ENCODE measurements around the gene PPP2R2C. TPM values are rescaled to one million over a fixed set of nuclear protein-coding genes. Genes with fewer than 3 reads are reported as not detected.

PPP2R2C gene
- total and polyA plus RNA-seq, 2 of the 4 experiments (the other 2 are of a cell fraction) = 0.03 TPM; not detected in 1

DNA sequence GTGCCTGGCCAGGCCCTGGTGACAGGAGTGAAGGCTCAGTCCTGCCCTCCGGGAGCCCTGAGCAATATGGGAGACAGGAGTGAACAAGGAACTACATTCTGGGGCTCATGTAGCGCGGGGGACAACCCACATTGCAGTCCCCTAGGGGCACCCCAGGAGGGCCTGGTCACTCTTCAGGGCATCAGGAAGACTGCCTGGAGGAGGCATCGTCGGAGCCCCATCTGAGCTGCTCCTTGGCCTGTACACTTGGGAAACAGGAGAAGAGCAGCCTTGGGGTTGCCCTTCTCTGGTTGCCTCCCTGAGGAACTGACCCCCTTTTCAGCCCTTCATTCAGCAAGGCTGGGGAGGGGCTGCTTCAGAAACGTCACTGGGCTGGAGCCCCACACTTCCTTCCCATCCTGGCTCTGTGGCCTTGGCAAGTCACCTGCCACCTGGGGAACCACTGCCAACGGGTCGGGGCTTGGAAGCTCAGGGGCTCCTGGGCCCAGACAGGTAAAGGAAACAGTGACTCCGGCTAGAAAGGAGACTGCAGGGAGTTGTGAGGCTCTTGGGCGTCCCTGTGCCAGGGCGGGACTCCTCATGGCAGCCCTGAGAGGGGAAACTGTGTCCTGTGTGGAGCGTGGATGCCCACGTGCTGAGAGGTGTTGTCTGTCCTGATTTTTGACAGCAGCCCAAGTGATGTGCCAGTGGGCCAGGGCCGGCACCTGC, 192.7 kb downstream of the PPP2R2C start:
- no TSS peak for BruUV-seq (replicated peaks)
- H3K4me3 ChIP-seq (ENCODE audit: insufficient read depth, low read depth, low read length) = no peak overlapping the region
- H2BK120ac ChIP-seq (ENCODE audit: low read depth, low read length) = no peak overlapping the region
- H2AK5ac ChIP-seq (ENCODE audit: low read depth, low read length) = no peak overlapping the region
- H4K8ac ChIP-seq (ENCODE audit: low read depth in 2 of 2, low read length in 2 of 2) = no peak overlapping the region
- H3K27me3 ChIP-seq (ENCODE audit: control insufficient read depth, insufficient read depth, low read length) = no peaks in the 10 kb centered on the region
- H2BK20ac ChIP-seq (ENCODE audit: low read depth, low read length) = no peak overlapping the region
- no peak for ATAC-seq (ENCODE audit: low read depth)
- intact Hi-C loops (cut with micrococcal nuclease) (no loop called here), in situ Hi-C loops (cut with MboI; ENCODE audit: low sequenced_read_pairs) (no loop called here), dilution Hi-C loops (cut with HindIII; ENCODE audit: low sequenced_read_pairs, unreplicated experiment) (no loop called here)
- H4K20me1 ChIP-seq (ENCODE audit: insufficient read depth, low read length) = peaks cover 75% of the 10 kb centered on the region
- no peak overlapping the region for H3K56ac ChIP-seq (ENCODE audit: extremely low read depth, insufficient read depth, low read length)
- H3K23ac ChIP-seq (ENCODE audit: low read depth, low read length) = no peak overlapping the region
- H3K4me2 ChIP-seq (ENCODE audit: low read depth, low read length) = no peak overlapping the region
- ChIA-PET CTCF (interaction anchor here (0.9 kb wide), 1 partner anchor 48 kb away, joined by 3 read pairs; no protein-coding TSS in a partner anchor), POLR2A (ENCODE audit: unreplicated experiment) (no interaction called here)
- no peak overlapping the region for H3K18ac ChIP-seq (ENCODE audit: low read depth, low read length)
- peaks cover 15% of the 10 kb centered on the region for H3K9me1 ChIP-seq (ENCODE audit: insufficient read depth, low read length)
- no peaks in the 10 kb centered on the region for H3K9me3 ChIP-seq (ENCODE audit: control insufficient read depth, insufficient read depth, low read length)
- H4K91ac ChIP-seq (ENCODE audit: insufficient read depth, low read depth, low read length) = no peak overlapping the region
- no peak for TF ChIP-seq MXI1 (IDR thresholded peaks at IDR 0.05; ENCODE audit: borderline replicate concordance, low read depth, low read length)
- TF ChIP-seq SMC3 (IDR thresholded peaks at IDR 0.05; ENCODE audit: low read depth, low read length) = no peak
- TF ChIP-seq FOS (IDR thresholded peaks at IDR 0.05; ENCODE audit: low read depth, low read length) = no peak
- TF ChIP-seq RFX5 (IDR thresholded peaks at IDR 0.05; ENCODE audit: low read depth, low read length) = no peak
- no peak for TF ChIP-seq BHLHE40 (IDR thresholded peaks at IDR 0.05; ENCODE audit: low read depth, low read length)
- TF ChIP-seq USF2 (IDR thresholded peaks at IDR 0.05; ENCODE audit: low read depth, low read length) = no peak
- H3K36me3 ChIP-seq (ENCODE audit: control insufficient read depth, insufficient read depth, low read length) = peaks cover 40% of the 10 kb centered on the region; the same call in 1 of the 2 replicates
- no peak overlapping the region for H2BK5ac ChIP-seq (ENCODE audit: low read depth, low read length, poor library complexity, severe bottlenecking)
- WGBS, 2 experiments (ENCODE audit: extremely low coverage in 2 of 2, insufficient read length in 1 of 2) = 100% methylated on average over 5 of the region's 14 CpGs; no CpG with 5 or more reads in 1 of the 2 experiments
- H3K27ac ChIP-seq (ENCODE audit: insufficient read depth, low read length) = no peak overlapping the region
- peaks cover 9 to 53% of the 10 kb centered on the region in 2 experiments for H3K79me1 ChIP-seq (ENCODE audit: low read depth in 1 of 2, low read length in 2 of 2)
- H2BK15ac ChIP-seq (ENCODE audit: low read depth, low read length) = no peak overlapping the region
- no peak overlapping the region for H3K14ac ChIP-seq (replicated peaks; ENCODE audit: low read depth, low read length)
- peaks cover 30% of the 10 kb centered on the region for H3K4me1 ChIP-seq (ENCODE audit: control insufficient read depth, insufficient read depth, low read length)
- no peak overlapping the region for H3K4ac ChIP-seq (ENCODE audit: low read depth, low read length)
- no peak overlapping the region for H3K9ac ChIP-seq (ENCODE audit: low read depth, low read length)
- no peak overlapping the region for H2AK9ac ChIP-seq (replicated peaks; ENCODE audit: low read depth, low read length, poor library complexity)
- H2AFZ ChIP-seq (replicated peaks; ENCODE audit: low read length, poor library complexity) = no peak overlapping the region
- no peak for DNase-seq
- no peak overlapping the region for H4K5ac ChIP-seq (ENCODE audit: low read depth, low read length)

Measured in IMR-90 (cell line).